DND-41 (cell line): ENCODE results near the gene CPT1A.

Experiments used
- EZH2 ChIP-seq: IDR thresholded peaks from 3 replicates; pipeline ENCODE4 v1.6.1; 2012; ENCODE audit warnings: borderline replicate concordance, low read depth, mild to moderate bottlenecking, moderate library complexity, low read length, inconsistent platforms; ENCODE audit not compliant: severe bottlenecking
- TF ChIP-seq, protein P1 (sequence below): IDR thresholded peaks from 2 replicates; pipeline ENCODE4 v1.5.1; 2012; ENCODE audit warnings: borderline replicate concordance, low read length, moderate library complexity, mild to moderate bottlenecking; ENCODE audit not compliant: poor library complexity, severe bottlenecking; ENCODE audit errors: extremely low read depth

DNA sequence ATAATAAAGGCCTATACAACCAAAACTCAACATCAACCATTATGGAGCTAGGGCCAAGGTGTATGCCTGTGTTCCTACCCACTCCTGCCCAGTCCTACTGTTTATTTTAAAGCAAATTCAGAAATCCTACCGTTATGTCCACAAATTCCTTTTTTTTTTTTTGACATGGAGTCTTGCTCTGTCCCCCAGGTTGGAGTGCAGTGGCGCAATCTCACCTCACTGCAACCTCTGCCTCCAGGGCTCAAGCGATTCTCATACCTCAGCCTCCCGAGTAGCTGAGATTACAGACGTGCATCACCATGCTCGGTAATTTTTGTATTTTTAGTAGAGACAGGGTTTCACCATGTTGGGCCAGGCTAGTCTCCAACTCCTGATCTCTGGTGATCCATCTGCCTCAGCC is 3.1 kb upstream of the CPT1A start:
- no peak for TF ChIP-seq EZH2
- TF ChIP-seq, protein P1, sequence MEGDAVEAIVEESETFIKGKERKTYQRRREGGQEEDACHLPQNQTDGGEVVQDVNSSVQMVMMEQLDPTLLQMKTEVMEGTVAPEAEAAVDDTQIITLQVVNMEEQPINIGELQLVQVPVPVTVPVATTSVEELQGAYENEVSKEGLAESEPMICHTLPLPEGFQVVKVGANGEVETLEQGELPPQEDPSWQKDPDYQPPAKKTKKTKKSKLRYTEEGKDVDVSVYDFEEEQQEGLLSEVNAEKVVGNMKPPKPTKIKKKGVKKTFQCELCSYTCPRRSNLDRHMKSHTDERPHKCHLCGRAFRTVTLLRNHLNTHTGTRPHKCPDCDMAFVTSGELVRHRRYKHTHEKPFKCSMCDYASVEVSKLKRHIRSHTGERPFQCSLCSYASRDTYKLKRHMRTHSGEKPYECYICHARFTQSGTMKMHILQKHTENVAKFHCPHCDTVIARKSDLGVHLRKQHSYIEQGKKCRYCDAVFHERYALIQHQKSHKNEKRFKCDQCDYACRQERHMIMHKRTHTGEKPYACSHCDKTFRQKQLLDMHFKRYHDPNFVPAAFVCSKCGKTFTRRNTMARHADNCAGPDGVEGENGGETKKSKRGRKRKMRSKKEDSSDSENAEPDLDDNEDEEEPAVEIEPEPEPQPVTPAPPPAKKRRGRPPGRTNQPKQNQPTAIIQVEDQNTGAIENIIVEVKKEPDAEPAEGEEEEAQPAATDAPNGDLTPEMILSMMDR = no peak
